AG04449 (cell line): ENCODE data around the gene MB21D2.
A peak's percentile ranks its signal among the peaks of the same experiment; 100 is the strongest.
"Not testable (repeated sequence)": the region's sequence is repeated elsewhere in the genome, so short reads cannot be mapped to it uniquely, and the experiment has no call there.

Source experiments
- CTCF ChIA-PET: fragments of 350-600 bp; formaldehyde crosslinking; extraction: SDS; loops from one replicate; lab custom pipeline; 2021; ENCODE audit warnings: antibody characterized with exemption; lab: Yijun Ruan, JAX
- POLR2A ChIA-PET: fragments of 400-600, 350-600 bp; formaldehyde crosslinking; extraction: SDS; loops from one replicate; lab custom pipeline; 2020; ENCODE audit warnings: antibody characterized with exemption, inconsistent platforms; lab: Yijun Ruan, JAX
- DNase-seq: peaks from one replicate; pipeline ENCODE4 v3.0.0-alpha.2; 2010; ENCODE audit warnings: low read depth, low spot score
- H3K4me3 ChIP-seq: 2 replicates; pipeline ENCODE4 v1.5.1; 2011; ENCODE audit warnings: low read depth, mild to moderate bottlenecking, control low read depth, low read length
- TF ChIP-seq, protein P1 (sequence below): IDR thresholded peaks from one replicate; pipeline ENCODE4 v1.5.1; 2011; ENCODE audit warnings: mild to moderate bottlenecking, moderate library complexity, low read length, control low read depth, inconsistent platforms; ENCODE audit not compliant: insufficient read depth; ENCODE audit errors: missing control alignments

Gene MB21D2

DNA sequence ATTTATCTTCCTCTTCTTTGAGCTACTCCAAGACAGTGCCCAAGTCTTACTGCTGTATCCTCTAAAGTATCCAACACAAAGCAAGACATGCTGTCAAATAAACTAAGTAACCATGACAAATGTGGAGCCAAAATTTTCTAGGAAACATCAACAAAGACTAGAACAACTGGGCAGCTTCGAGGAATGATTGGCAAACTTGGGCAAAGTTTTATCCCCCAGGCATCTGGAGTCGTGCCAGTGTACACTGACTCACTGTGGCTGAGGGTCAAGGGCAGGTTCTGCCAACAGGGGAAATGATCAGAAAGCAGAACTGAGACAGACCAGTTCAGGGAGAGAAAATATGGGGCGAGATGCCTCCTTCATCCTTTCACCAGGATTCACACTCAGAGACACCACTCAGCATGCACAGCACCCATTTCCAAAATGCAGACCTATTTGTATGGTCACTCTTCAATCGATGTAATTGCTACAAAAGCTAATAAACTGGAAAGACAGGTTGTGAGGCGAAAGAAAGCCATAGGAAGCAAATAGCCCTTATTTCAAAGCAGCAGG lies 65.8 kb downstream of the MB21D2 start:
- ChIA-PET CTCF (interaction anchor here (1.2 kb wide), 1 partner anchor 26 kb away, joined by 3 read pairs; no protein-coding TSS in a partner anchor), POLR2A (no interaction called here)
- TF ChIP-seq, protein P1, sequence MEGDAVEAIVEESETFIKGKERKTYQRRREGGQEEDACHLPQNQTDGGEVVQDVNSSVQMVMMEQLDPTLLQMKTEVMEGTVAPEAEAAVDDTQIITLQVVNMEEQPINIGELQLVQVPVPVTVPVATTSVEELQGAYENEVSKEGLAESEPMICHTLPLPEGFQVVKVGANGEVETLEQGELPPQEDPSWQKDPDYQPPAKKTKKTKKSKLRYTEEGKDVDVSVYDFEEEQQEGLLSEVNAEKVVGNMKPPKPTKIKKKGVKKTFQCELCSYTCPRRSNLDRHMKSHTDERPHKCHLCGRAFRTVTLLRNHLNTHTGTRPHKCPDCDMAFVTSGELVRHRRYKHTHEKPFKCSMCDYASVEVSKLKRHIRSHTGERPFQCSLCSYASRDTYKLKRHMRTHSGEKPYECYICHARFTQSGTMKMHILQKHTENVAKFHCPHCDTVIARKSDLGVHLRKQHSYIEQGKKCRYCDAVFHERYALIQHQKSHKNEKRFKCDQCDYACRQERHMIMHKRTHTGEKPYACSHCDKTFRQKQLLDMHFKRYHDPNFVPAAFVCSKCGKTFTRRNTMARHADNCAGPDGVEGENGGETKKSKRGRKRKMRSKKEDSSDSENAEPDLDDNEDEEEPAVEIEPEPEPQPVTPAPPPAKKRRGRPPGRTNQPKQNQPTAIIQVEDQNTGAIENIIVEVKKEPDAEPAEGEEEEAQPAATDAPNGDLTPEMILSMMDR: no peak
- no peak for DNase-seq
- H3K4me3 ChIP-seq: no peak overlapping the region

DNA sequence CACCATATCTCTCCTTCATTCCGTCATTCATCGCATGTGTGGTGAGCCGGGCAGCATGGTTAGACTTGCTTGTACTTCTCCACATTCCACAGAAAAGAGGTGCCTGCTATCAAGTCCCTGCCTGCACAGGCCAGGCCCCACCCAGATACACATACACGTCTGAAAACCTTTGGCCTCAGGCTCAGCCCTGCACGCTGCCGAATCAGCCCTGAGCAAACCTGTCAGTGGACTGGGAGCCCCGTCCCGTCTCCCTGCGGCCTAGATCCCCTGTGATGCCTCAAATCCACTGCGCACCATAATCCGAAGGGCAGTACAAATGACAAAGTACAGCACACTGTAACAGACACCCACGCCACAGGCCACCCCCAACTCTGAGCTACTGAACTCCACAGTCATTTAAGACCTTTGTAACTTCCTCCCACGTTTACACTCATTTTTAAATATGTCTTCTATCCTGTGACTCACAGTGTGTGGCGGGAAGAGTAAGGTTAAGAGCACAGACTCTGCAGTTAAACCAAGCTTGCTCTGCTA lies 67.1 kb downstream of the MB21D2 start:
- TF ChIP-seq, protein P1: no peak
- DNase-seq: no peak
- no peak overlapping the region for H3K4me3 ChIP-seq
- ChIA-PET POLR2A (interaction anchor here (0.6 kb wide), 1 partner anchor 847 kb away, joined by 3 read pairs; no protein-coding TSS in a partner anchor), CTCF (interaction anchor here (1.1 to 1.5 kb wide), 3 partner anchors 28 to 64 kb away, joined by 3 to 4 read pairs (median 3); no protein-coding TSS in a partner anchor)

DNA sequence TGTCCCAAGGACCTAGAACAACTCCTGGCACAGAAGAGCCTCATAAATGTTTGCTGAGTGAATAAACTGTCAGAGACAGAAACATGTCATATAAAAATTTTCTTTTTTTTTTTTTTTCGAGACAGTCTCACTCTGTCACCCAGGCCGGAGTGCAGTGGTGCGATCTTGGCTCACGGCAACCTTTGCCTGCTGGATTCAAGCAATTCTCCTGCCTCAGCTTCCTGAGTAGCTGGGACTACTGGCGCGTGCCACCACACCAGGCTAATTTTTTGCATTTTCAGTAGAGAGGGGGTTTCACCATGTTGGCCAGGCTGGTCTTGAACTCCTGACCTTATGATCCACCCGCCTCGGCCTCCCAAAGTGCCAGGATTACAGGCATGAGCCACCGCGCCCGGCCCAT lies 67.8 kb downstream of the MB21D2 start:
- DNase-seq, H3K4me3 ChIP-seq, POLR2A ChIA-PET: not testable (repeated sequence)
- CTCF ChIA-PET: interaction anchor here (1.5 kb wide), 1 partner anchor 65 kb away, joined by 4 read pairs; no protein-coding TSS in a partner anchor

DNA sequence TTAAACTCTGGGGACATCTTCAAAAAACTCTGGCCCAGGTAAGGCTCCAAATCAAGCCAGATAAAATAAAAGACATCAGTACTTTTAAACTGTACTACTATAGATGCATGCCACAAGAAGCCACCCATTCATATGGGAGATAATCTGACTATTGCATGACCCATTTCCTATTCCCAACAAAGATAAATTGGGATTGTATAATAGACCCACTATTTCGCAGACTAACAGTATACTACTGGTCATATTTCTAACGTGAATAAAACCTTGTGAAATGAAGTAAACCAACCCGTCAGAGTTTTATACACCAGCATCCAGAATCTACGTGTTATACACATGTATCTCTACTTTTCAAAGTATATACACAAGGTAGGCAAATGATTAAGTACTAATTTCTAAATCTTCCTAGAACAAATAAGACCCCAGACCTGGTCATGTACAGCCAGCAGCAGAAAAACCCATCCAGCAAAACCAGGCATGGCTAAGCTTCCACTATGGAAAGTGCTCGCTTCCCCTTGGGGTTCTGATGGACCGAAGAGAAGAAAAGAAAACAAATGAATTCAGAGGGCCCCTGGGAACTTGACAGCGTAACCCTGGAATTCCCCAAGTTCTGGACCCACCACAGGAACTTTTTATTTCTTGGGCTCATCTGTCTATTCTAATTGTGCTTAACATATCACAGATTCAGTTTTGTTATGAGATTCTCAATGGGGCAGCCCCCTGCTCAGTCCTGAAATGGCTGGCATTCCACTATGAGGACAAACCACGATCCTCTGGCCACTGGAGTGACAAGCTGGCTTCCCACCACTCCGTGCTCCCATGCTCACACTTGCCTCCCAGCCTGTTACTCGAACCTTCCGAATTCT lies 69.1 kb downstream of the MB21D2 start:
- TF ChIP-seq, protein P1: no peak
- DNase-seq: no peak
- CTCF ChIA-PET: no interaction called here
- POLR2A ChIA-PET: interaction anchor here (1.0 kb wide), 1 partner anchor 13 kb away, joined by 3 read pairs; no protein-coding TSS in a partner anchor
- no peak overlapping the region for H3K4me3 ChIP-seq

DNA sequence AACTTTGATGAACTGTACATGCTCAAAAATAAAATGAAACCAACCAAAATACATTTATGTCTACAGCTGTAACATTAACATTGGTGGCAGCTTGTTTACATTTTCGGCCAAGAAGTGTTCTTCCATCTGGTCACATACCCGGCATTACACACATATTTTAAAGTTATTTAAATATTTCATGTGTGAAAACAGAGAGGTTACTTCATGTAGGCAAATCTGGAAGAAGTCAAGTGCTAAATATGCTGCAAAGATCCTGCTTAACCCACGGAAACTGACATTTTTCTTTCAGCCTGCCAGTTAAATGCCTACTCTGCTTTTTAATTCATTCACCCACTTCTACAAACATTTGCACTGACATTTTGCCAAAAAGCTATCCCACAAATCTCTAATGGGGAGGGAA lies 69.7 kb downstream of the MB21D2 start:
- no peak overlapping the region for H3K4me3 ChIP-seq
- ChIA-PET CTCF (no interaction called here), POLR2A (interaction anchor here (1.0 kb wide), 1 partner anchor 13 kb away, joined by 3 read pairs; no protein-coding TSS in a partner anchor)
- peak; percentile 73 for DNase-seq
- TF ChIP-seq, protein P1: no peak

DNA sequence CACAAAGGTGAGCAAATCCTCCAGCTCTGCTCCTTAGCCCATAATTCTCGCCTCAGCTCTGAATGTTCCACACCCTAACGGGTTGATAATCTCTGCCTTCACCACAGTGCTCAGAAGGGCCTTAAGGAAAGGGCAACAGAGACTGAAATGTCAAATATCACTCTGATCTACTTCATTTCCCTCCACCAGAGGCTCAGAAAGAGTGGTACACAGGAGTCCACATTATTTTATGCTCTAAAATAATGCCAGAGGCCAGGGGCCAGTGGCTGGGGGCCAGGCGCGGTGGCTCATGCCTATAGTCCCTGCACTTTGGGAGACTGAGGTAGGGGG lies 72.2 kb downstream of the MB21D2 start:
- ChIA-PET POLR2A (no interaction called here), CTCF (interaction anchor here (1.4 kb wide), 1 partner anchor 70 kb away, joined by 4 read pairs; no protein-coding TSS in a partner anchor)
- TF ChIP-seq, protein P1: no peak

More for the DNA sequence above, 72.2 kb downstream of the MB21D2 start:
- no peak for DNase-seq
- H3K4me3 ChIP-seq: no peak overlapping the region
